Prostate gland (tissue), 2 donors: ENCODE results near the gene TMPRSS7.

Experiments used
- CTCF ChIP-seq, 4 experiments: fragments of 200-600 bp in 2 of 4; fragments of 450-650 bp in 2 of 4; sonication (generic) in 2 of 4; IDR thresholded peaks; 1 replicate in 3 of 4; 2 replicates in 1 of 4; pipeline ENCODE4 v1.5.1; 2016 to 2019; ENCODE audit warnings: antibody characterized with exemption in 4 of 4, mild to moderate bottlenecking in 2 of 4, moderate library complexity in 2 of 4
- POLR2A ChIP-seq: fragments of 450-650 bp; IDR thresholded peaks from one replicate; pipeline ENCODE4 v1.6.1; 2016; ENCODE audit warnings: antibody characterized with exemption, mild to moderate bottlenecking
- POLR2AphosphoS5 ChIP-seq: sonication (generic); formaldehyde crosslinking; IDR thresholded peaks from one replicate; pipeline ENCODE4 v1.6.1; 2017; ENCODE audit warnings: antibody characterized with exemption

DNA sequence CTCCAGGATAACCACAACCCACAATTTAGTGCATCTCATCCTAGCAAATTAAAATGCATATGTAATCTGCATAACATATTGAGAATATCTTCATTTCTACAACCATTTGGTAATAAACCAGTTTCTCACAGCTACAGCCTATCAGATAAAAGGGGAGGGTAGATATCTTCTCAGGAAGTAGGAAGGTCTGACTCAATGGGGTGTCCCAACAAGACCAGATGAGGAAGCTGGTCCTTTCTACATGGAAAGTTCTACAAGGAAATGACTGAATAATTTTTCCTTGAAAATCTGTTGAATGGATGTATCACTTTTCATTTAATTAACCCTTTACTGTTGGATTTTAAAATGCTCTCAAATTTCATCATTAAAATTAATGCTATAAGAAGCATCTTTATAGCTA lies 17.4 kb upstream of the TMPRSS7 start:
- TF ChIP-seq POLR2A (no peak), CTCF (IDR thresholded peaks at IDR 0.05) (no peak), POLR2AphosphoS5 (no peak)
